GM11168 (cell line): ENCODE data around the gene FAM168B.

Experiments
- in situ Hi-C: fragments of 300-500 bp; cut with MboI; formaldehyde crosslinking; loops from one replicate; pipeline ENCODE4 v1.12.0; 2022; ENCODE audit warnings: low sequenced_read_pairs; ENCODE audit not compliant: unreplicated experiment

Gene FAM168B

DNA sequence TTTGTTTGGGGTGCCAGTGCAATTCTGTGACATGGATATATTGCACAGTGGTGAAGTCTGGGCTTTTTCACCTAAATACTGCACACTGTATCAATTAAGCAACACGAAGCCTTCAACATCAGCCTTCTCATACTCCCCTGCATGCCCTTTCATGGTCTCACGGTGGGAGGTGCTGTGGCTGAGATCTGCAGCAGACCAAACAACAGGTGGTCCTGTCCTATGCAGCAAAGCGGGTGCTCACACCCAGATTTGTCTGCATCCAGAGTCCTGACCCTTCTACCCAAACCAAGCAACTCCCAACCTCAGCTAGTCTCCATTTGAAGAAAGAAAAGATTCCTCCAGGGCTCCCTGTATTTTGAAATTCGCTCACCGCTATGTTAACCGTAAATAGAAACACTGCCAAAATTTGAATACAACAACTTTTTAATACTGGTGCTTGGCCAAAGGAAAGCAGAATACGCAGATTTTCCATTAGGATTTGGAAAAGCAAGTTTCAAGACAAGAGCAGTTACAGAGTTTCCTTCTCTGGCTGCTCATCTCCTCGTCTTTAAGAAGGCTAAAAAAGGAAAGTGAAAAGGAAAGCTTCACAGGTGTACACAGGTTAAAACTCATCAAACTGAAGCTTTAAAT, 34.9 kb downstream of the FAM168B start:
- in situ Hi-C loops, result no loop called here

DNA sequence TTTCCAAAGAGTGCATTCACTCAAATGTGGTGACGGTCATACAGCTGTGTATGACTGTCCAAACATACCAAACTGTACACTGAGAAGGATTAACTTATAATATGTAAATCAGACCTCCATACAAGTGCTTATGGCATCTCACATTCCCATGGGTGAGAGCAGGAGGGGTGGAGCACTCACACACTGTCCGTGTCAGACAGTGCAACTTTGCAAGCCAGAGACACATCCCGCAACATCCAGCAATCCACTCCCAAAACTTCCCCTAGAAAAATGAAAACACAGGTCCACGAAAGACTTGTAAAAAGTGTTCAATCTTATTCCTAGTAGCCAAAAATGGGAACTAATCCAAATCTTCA, 36.4 kb downstream of the FAM168B start:
- in situ Hi-C loops, result no loop called here

DNA sequence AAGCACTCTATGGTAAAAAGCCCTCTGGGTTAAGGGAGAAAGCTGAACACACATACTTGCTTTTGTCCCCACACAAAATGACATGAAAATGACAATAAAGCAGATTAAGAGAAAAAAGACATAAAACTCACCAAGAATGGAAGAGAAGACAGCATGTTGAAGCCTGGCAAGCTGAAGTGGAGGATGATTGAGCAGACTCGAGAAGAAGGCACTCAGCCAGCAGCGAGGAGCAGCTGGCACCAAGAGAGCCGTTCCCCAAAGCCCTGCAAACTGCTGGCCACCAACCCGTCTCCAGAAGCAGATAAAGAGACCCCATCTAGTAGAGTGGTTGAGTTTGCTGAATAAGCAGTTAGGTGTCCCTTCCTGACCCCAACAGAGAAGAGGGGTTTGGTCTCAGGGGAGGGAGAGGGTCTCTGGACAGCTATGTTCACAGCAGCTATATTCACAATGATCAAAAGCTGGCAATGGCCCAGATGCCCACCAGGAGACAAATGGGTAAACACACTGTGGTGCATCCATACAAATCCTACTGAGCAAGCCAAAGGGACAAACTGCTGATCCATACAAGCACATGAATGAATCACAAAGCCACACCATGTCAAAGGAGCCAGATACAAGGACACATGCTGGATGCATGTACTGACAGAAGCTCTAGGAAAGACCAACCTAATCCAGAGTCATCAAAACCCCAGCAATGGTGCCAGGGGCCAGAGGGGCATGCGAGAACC, 36.9 kb downstream of the FAM168B start:
- in situ Hi-C loops, result no loop called here

DNA sequence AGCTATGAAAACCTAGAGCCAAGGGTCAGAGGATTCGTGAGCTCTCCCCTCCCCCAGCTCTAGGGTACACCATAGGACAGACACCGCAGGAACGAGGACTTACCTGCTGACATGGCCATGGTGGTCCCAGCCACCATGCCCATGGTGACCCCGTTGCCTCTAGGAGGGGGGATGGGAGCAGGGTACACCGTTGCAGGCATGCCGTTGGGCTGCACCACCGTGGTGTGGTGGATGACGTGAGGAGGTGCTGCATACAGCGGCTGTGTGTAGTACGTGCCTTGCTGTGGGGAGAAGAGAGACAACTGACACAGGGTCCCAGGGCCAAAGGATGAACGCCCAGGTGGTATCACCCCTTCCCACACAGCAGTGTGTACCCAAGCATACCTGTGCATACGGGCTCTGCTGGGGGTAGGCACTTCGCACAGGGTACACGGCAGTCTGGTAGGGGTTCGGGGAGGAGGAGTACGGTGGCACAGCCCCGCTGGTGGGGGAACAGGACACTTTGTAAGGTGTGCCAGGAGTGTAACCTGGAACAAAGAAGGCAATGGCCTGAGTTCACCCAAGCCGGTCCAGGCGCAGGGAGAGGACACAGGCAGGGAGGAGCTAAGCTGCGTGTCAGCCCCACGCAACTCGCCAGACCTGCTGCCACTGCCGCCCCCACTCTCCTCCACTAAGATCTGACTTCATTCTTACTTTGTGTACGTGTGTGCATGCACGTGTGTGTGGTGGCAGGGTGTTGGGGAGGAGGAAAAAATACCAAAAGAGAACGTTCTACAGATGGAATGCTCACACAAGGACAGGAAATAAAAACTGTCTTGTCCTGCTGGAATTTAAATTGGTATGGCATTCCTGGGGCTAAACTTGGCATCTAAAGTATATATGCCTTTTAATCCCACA, 37.8 kb downstream of the FAM168B start:
- in situ Hi-C loops, result no loop called here

DNA sequence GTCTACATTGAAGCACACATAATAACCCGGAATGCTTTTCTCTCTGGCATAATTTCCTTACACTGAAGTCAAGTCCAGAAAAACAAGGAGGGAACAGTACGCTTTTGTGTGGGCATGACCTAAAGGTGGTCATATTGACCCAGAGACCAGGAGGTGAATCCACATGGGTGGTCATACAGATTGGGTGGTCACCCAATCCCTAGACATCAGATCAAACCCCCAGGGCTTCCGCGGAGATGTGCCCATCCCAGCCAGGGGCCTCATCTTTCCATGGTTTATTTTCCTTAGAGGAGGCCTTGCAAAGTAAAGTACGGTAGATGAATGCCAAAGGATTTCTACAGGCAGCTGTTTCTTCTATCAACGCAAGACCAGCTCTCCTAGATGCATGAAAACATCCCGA, 38.8 kb downstream of the FAM168B start:
- in situ Hi-C loops, result no loop called here

DNA sequence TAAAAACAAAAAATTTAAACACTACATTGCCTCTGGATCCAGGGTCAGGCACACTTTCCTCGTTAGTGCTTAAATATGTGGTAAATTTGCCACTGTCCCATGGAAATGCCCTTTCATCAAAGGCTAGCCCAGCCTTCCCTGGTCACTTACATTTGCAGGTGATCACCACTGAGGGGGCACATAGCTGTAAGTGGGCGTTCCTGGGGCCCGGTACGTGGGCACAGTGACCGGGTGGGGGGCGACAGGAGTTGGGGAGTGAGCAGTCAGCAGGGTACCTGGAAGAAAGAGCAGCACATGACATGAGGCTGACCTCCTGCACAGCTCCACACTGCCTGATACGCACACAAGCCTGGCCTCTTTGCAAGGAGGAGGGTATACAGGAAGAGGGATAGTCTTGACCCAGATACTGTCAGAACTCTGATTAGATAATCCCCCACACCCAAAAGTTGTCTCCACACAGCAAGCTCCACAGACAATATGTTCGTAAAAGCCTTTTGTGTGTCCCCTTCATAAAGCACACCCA, 40.5 kb downstream of the FAM168B start:
- in situ Hi-C loops, result no loop called here

DNA sequence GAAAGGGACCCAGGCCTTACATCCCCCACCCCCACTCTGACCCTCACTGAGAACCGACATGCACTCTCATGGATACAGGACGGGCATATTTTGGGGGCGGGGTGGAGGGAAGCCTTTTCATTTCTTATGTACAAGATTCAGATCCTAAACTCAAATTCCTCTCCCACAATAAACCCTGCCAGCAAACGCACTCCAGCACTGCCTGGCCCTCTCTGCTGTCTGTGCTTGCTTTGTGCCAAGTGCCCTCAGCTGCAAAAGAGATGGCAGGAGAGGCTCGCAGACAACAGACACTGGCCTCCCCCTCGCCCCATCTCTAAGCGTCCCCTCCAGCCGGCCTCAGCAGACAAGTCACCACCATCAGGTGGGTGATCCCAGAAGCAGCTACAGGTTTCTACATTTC, 42.4 kb downstream of the FAM168B start:
- in situ Hi-C loops, result no loop called here

DNA sequence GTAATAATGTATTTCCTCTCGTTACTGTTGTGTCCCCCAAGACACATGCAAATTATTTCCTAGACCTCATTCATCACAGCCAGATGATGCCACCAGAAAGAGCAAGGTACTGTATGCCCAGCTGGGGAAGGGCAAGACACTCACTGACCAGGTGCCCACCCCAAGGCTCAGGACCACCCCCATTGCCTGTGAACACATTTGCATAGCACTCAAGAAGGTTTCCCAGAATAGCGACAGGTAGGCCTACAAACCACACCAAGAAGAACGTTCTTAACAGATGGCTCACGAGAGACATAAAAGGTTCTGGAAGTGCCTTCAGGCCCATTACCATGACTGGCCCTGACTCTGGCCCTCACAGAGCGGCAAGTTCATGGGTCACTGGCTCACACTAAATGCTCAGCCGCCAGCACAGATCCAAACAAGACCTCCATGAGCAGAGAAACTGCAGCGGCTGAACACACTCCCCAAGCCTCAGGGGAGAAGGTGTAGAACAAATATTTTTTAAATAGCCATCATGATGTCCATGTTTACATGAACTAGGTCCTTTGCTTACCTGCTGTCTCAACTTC, 44.0 kb downstream of the FAM168B start:
- in situ Hi-C loops, result no loop called here

DNA sequence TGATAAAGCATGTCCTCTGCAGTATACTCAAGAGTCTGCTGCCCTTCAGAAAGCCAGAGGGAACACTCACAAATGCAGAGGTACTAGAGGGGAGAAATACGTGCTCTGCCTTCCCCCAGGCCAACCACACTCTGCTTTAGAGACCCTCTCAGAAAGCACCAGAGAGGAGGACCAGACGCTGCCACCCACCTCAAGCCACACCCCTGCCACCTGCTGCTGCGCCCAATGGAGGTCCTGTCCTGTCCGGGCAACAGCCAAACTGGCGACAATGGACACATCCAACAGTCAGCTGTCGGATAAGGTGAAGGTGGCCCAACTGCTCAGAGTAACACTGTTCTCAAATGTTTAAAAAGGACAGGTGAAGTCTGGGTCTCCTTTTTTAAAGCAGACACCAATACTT, 44.6 kb downstream of the FAM168B start:
- in situ Hi-C loops, result no loop called here

DNA sequence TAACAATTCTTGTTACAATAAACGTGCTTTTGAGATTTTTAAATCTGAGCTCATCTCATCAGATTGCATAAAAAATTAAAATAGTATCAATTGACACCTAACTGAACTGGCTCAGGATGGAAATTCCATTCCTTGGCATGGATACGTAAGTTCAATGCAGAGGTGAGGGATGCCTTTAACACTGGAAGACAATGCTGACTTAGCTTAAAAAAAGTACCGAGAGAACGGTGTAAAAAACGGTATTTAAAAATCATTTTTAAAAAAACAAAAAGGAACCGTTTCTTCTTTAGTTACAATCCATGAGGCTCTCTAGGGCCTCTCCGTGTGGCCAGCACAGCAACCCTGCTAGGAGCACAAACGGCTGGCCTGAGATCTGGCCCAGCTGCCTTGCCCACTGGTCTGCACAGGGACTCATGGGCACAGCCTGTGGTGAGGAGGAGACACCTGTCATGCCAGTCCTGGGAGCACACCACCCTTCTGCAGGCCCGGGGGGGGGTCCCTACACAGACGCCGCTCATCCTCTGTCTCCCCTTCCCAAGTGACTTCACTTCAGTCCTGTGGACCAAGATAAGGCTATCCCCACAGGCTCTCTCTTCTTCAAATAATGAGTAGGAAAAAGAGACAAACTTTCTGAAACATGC, 45.2 kb downstream of the FAM168B start:
- in situ Hi-C loops, result no loop called here

DNA sequence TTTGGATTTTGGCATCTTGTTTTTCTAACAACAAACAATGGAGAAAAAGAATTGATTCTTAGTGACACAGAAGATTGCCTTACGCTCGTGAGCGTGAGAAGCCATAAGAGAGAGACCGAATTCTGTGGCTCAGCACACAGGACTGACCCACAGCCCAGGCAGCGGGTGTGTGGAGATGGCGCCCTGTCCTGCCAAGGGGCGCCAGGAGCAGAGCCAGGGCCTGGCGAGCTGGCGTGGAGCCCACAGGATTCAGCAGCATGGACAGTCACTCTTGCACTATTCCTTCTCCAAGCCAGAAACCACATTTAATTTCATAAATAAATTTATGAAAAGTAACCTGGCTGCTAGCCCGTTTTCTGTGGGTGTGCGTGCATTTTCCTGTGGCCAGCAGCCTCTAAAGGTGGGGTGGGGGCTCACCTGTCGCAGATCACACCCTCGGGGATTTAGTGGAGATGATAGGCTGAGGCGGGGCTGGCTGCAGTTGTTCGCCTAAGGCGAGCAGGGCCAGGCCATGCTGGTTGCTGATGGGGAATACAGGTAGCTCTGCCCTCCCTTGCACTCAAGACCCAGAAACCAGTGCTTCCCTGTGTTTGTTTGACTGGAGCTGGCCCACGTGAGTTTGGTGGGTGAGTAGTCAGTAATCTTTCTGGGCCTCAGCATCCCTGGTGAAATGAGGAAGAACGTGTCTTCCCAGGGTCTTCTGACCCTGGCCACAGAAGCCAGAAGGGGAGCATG, 46.2 kb downstream of the FAM168B start:
- in situ Hi-C loops, result no loop called here

DNA sequence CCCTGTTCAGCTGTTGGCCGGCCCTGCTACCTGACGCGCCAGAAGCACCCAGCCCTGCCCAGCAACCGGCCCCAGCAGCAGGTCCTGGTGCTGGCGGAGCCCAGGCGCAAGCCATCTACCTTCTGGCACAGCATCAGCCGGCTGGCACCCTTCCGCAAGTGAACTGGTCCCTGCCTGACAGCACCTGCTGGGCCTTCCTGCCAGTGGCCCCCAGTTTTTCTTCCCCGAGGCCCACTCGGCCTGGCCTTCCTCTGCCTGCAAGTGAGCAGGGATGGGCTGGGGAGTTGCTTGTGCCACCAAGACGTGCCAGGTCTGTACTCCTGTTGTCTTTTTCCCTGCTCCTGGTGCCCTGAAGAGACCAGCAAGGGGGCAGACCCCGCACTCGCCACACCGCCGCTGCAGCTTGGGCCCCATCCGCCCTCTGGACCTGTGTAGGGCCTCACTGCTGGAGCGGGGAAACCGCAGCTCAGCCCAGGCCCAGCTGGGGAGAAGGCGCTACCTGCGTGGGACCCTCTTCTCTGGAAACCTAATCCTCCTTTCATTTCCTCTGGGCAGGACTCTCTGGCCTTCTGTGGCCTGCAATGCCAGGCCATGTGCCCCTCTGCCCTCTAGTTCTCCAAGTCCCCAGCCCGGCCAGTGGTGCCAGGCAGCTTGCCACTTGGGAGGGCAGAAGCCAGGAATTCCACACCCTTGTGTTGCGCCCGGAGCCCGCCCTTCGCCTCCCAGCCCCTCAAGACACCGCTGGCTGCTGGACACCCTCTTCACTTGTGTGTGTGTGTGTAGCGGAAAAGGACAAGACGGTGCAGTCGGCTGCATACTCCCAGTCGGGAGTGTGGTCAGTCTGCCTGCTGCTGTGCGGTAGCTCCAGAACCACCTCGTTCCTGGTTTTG, 47.0 kb downstream of the FAM168B start:
- in situ Hi-C loops, result no loop called here

DNA sequence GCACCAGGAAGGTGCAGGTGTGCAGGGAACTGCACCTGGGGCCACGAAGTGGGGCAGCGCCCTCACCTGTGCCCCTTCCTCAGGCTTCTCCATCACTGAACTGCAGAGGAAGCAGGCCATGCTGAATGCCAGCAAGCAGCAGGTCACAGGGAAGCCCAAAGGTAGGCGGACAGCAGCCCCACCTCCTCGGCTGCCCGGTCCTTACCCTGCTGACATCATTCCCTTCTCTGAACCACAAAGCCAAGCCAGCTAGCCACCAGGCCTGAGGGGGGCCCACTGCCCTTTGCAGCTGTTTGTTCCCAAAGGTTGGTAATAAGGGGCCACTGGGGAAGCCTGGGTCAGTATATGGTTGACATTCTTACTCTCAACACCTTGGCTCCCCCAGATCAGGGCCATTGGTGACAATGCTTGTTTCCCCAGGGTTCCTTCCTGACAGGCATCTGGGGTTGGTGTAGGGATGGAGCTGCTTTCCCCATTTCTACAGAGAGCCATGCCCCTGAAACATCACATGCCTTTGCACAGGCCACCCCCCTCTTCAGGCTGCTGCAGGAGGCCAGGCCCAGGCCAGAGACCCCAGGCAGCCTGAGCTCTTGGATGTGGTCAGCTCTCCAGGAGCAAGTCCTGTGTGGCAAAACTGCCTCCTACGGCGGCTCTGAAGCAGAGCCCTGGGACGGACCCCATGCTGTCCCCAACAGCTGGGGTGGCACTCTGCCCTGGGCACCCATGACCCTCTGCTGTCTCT, 47.8 kb downstream of the FAM168B start:
- in situ Hi-C loops, result no loop called here

DNA sequence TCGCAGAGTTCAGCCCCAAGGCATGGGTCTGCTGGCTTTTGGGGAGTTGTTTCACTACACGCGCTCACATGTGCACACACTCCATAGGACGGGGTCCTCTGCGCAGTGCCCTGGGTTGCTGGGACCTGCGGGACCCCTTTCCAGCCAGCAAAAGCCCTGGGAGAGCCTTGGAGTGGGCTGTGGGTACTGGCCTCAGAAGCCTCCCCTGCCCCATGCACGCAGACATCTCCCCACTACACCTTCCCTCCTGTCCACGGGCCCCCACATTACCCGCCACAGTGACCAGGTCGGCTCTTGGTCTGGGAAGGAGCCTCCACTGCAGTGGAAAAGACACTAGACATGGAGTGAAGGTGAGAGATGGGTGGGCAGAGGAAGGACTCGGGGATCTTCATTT, 48.5 kb downstream of the FAM168B start:
- in situ Hi-C loops, result no loop called here

DNA sequence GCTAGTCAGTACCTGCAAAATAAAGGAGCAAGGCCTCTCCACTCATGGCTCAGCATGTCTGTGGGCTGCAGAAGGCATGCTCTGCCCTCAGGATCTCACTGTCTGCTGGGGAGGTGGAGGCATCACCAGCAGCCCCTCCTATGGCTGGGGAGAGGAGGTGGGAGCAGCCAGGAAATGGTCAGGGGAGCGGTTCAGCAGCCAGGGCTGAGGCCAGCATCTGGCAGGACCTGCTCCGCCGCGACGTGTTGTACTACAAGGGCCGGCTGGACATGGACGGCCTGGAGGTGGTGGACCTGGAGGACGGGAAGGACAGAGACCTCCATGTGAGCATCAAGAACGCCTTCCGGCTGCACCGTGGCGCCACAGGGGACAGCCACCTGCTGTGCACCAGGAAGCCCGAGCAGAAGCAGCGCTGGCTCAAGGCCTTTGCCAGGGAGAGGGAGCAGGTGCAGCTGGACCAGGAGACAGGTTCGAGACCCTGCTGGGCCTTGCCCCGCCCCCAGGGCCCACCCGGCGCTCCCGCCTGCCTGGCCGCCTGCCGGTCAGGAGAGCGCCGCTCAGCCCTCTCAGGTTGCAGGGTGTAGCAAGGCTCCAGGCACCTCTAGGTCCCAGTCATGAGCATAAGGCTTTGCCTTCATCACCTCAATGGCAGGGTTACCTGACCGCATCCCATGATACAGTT, 49.0 kb downstream of the FAM168B start:
- in situ Hi-C loops, result no loop called here

DNA sequence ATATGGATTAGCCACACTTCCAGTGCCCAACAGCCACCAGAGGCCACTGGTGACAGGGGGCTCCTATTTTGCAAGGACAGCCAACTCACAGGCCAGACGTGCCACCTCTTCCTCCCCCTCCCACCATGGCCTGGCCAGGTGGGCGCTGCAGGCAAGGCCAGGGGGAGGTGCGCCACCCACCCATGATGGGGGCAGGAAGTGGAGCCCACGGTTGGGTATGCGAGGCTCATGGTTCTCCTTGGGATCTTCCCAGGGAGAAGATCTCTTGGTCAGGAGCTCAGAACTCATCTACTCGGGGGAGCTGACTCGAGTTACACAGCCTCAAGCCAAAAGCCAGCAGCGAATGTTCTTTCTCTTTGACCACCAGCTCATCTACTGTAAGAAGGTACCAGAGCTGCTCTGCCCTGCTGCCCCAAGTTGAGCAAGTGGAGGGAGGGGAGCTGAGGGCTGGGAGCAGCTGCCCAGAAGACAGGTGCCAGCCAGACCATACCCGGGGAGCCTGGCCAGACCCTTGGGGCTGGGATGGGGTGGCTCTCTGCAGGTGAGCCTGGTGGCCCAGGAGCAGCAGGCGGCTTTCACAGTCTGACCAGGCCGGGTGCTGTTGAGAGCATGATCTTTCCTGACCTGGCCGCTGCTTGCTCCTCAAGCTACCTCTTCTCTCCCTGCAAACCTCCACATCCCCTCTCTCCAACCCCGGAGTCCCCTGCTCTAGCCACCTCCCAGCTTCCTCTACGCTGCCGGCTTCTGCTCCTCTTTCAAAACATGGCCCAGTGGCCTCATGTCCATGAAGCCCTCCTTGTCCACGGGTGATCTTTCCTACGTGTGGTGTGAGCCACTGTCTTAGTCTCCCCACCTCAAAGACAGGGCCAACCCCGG, 49.8 kb downstream of the FAM168B start:
- in situ Hi-C loops, result no loop called here
